ENCODE measurements around the gene GNG7. TPM values are rescaled to one million over a fixed set of nuclear protein-coding genes. Genes with fewer than 3 reads are reported as not detected.
"Not testable (repeated sequence)": the region's sequence is repeated elsewhere in the genome, so short reads cannot be mapped to it uniquely, and the experiment has no call there.

GNG7 gene
- total RNA-seq, 1 experiment from 2014 or later: 0.87 TPM

DNA sequence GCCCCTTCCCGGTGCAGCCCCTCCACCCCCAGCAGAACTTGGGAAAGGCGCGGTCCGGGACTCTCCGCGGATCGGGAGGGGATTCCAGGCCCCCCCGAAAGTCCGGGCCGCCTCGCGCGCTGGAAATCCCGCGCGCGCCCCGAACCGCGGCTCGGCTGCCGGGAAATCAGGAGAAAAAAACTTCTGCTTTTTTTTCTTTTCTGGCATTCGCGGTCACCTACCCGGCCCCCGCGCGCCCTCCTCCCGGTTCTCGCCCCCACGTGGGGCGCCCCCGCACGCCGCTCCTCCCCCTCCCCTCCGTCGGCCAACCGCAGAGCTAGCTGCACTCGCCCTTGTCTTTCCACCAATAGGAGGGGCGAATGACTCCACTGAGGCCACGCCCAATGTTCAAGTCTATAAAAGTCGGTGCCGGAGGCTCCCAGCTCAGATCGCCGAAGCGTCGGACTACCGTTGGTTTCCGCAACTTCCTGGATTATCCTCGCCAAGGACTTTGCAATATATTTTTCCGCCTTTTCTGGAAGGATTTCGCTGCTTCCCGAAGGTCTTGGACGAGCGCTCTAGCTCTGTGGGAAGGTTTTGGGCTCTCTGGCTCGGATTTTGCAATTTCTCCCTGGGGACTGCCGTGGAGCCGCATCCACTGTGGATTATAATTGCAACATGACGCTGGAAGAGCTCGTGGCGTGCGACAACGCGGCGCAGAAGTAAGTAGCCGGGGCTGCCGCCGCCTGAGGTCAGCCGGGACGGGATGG, 226.6 kb downstream of the GNG7 start, which contains the start of gene GADD45B:
TSS of gene GADD45B (plus strand) at position 426 of the 749 bp plus-strand sequence. CDS start at position 658, 232 bp downstream.
- no TSS peak for BruUV-seq (replicated peaks)
- H3K27me3 Mint-ChIP-seq (ENCODE audit: unreplicated experiment): peaks cover 11% of the 10 kb centered on the region
- H3K36me3 Mint-ChIP-seq (ENCODE audit: insufficient read depth, unreplicated experiment): peaks cover 48% of the 10 kb centered on the region
- peak within 1 kb of the TSS; percentile 93 for H3K27ac Mint-ChIP-seq (ENCODE audit: unreplicated experiment)
- TF ChIP-seq, protein P1, sequence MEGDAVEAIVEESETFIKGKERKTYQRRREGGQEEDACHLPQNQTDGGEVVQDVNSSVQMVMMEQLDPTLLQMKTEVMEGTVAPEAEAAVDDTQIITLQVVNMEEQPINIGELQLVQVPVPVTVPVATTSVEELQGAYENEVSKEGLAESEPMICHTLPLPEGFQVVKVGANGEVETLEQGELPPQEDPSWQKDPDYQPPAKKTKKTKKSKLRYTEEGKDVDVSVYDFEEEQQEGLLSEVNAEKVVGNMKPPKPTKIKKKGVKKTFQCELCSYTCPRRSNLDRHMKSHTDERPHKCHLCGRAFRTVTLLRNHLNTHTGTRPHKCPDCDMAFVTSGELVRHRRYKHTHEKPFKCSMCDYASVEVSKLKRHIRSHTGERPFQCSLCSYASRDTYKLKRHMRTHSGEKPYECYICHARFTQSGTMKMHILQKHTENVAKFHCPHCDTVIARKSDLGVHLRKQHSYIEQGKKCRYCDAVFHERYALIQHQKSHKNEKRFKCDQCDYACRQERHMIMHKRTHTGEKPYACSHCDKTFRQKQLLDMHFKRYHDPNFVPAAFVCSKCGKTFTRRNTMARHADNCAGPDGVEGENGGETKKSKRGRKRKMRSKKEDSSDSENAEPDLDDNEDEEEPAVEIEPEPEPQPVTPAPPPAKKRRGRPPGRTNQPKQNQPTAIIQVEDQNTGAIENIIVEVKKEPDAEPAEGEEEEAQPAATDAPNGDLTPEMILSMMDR (IDR thresholded peaks at IDR 0.05; ENCODE audit: unreplicated experiment): no peak
- no peaks in the 10 kb centered on the region for H3K9me3 Mint-ChIP-seq (ENCODE audit: low read depth, unreplicated experiment)
- intact Hi-C loops (cut with micrococcal nuclease; ENCODE audit: unreplicated experiment): loop anchor here (5.0 kb wide), 1 partner anchor 66 kb away; no protein-coding TSS in a partner anchor
- peak within 1 kb of the TSS; percentile 95 for H3K4me3 Mint-ChIP-seq (ENCODE audit: low read depth, unreplicated experiment)
- H3K4me1 Mint-ChIP-seq (ENCODE audit: low read depth, unreplicated experiment): peaks cover 9% of the 10 kb centered on the region
- CTCF ChIA-PET: interaction anchor here (0.6 to 4.3 kb wide), 10 partner anchors 49 to 161 kb away, joined by 3 to 61 read pairs (median 3); no protein-coding TSS in a partner anchor
- peak; percentile 95 for DNase-seq

- TF ChIP-seq, protein P1 (IDR thresholded peaks at IDR 0.05; ENCODE audit: unreplicated experiment): no peak
- CTCF ChIA-PET: interaction anchor here (0.9 to 4.3 kb wide), 4 partner anchors 54 to 162 kb away, joined by 3 to 61 read pairs (median 8); no protein-coding TSS in a partner anchor
- Mint-ChIP-seq H3K27me3 (ENCODE audit: unreplicated experiment) (peaks cover 11% of the 10 kb centered on the region), H3K27ac (ENCODE audit: unreplicated experiment) (peak overlapping the region; percentile 42), H3K4me1 (ENCODE audit: low read depth, unreplicated experiment) (peaks cover 9% of the 10 kb centered on the region), H3K9me3 (ENCODE audit: low read depth, unreplicated experiment) (no peaks in the 10 kb centered on the region), H3K36me3 (ENCODE audit: insufficient read depth, unreplicated experiment) (peaks cover 48% of the 10 kb centered on the region), H3K4me3 (ENCODE audit: low read depth, unreplicated experiment) (peak overlapping the region; percentile 95)
- no TSS peak for BruUV-seq (replicated peaks)
- intact Hi-C loops (cut with micrococcal nuclease; ENCODE audit: unreplicated experiment): loop anchor here (5.0 kb wide), 1 partner anchor 67 kb away; no protein-coding TSS in a partner anchor
- DNase-seq: peak; percentile 55
Observed at GRCh38 chr19:2475018-2475701, 227.3 kb downstream of the GNG7 start.

DNA sequence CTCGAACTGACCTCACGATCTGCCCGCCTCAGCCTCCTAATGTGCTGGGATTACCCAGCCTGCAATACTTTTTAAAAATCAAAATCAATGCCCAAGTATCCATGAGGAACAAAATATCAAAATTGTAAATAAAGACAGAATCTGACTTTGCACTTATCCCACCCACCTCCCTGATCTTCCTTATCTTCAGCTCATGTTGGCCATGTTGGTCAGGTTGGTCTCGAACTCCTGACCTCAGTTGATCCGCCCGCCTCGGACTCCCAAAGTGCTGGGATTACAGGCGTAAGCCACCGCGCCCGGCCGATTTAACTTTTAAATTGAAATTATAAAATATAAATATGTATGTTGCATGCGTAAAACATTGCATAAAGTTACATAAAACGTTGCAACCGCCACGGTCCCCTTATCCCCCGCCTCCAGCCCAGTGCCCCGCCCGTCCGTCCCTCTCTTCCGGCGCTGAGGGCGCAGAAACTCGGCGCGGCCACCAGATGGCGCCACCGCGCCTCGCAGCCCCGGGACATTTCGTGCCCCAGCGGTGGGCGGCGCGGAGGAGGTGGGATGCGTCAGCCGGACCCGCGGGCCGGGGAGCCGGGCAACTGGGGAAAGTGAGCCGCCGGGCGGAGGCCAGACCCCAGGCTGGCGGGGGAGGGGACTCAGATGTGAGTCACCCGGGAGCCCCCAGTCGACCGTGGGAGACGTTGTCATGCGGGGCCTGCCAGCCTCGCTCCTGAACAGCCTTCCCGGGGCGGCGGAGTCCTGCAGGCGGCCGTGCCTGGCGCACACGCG, 228.1 kb downstream of the GNG7 start:
- H3K4me3 Mint-ChIP-seq (ENCODE audit: low read depth, unreplicated experiment): peak overlapping the region; percentile 95
- CTCF ChIA-PET: interaction anchor here (0.6 to 4.3 kb wide), 4 partner anchors 104 to 137 kb away, joined by 3 to 61 read pairs (median 4); no protein-coding TSS in a partner anchor

GRCh38 chr19:2469915-2470200, 232.6 kb downstream of the GNG7 start:
- DNase-seq; BruUV-seq (replicated peaks); H3K36me3 Mint-ChIP-seq (ENCODE audit: insufficient read depth, unreplicated experiment); H3K27me3 Mint-ChIP-seq (ENCODE audit: unreplicated experiment); H3K4me1 Mint-ChIP-seq (ENCODE audit: low read depth, unreplicated experiment); H3K27ac Mint-ChIP-seq (ENCODE audit: unreplicated experiment); H3K4me3 Mint-ChIP-seq (ENCODE audit: low read depth, unreplicated experiment); intact Hi-C loops (cut with micrococcal nuclease; ENCODE audit: unreplicated experiment); H3K9me3 Mint-ChIP-seq (ENCODE audit: low read depth, unreplicated experiment): not testable (repeated sequence)
- CTCF ChIA-PET: interaction anchor here (0.9 to 1.0 kb wide), 2 partner anchors 139 to 144 kb away, joined by 3 to 4 read pairs; no protein-coding TSS in a partner anchor

More for the DNA sequence above, 228.1 kb downstream of the GNG7 start:
- peak; percentile 87 for DNase-seq
- H3K36me3 Mint-ChIP-seq (ENCODE audit: insufficient read depth, unreplicated experiment): peaks cover 44% of the 10 kb centered on the region
- intact Hi-C loops (cut with micrococcal nuclease; ENCODE audit: unreplicated experiment): loop anchor here (5.0 kb wide), 1 partner anchor 68 kb away; no protein-coding TSS in a partner anchor
- no TSS peak for BruUV-seq (replicated peaks)
- no peak overlapping the region for H3K27ac Mint-ChIP-seq (ENCODE audit: unreplicated experiment)
- H3K9me3 Mint-ChIP-seq (ENCODE audit: low read depth, unreplicated experiment): no peaks in the 10 kb centered on the region
- TF ChIP-seq, protein P1 (IDR thresholded peaks at IDR 0.05; ENCODE audit: unreplicated experiment): peak; percentile 78
- H3K4me1 Mint-ChIP-seq (ENCODE audit: low read depth, unreplicated experiment): peaks cover 16% of the 10 kb centered on the region
- peaks cover 11% of the 10 kb centered on the region for H3K27me3 Mint-ChIP-seq (ENCODE audit: unreplicated experiment)

Measured in Calu3 (cell line).